Skeletal muscle satellite cell (primary cell): ENCODE data around the gene RBBP8NL. TPM values are rescaled to one million over a fixed set of nuclear protein-coding genes. Genes with fewer than 3 reads are reported as not detected.

Source experiments
- H3K27me3 ChIP-seq: 2 replicates; pipeline ENCODE4 v1.7.0; 2013; ENCODE audit warnings: low read length; ENCODE audit not compliant: control insufficient read depth, insufficient read depth
- H3K36me3 ChIP-seq: 2 replicates; pipeline ENCODE4 v1.7.0; 2013; ENCODE audit warnings: mild to moderate bottlenecking, control low read depth, low read length; ENCODE audit not compliant: insufficient read depth
- H3K4me1 ChIP-seq: 2 replicates; pipeline ENCODE4 v1.7.0; 2013; ENCODE audit warnings: low read length; ENCODE audit not compliant: control insufficient read depth, insufficient read depth
- H3K4me2 ChIP-seq: 2 replicates; pipeline ENCODE4 v1.7.0; 2013; ENCODE audit warnings: mild to moderate bottlenecking, low read length
- H3K4me3 ChIP-seq: 2 replicates; pipeline ENCODE4 v1.7.0; 2013; ENCODE audit warnings: low read length
- H3K9ac ChIP-seq: 2 replicates; pipeline ENCODE4 v1.7.0; 2013; ENCODE audit warnings: mild to moderate bottlenecking, low read depth, low read length, moderate library complexity
- H3K9me3 ChIP-seq: replicated peaks from 2 replicates; pipeline ENCODE4 v1.7.0; 2013; ENCODE audit warnings: mild to moderate bottlenecking, control low read depth, low read length
- total RNA-seq: library from RNA; depleted of rRNA; stranded (reverse); fragments of >200 nt; gene quantifications from 2 replicates; pipeline ENCODE4 v1.2.3, GENCODE V29; 2012; rRNA removed

The RBBP8NL gene, protein sequence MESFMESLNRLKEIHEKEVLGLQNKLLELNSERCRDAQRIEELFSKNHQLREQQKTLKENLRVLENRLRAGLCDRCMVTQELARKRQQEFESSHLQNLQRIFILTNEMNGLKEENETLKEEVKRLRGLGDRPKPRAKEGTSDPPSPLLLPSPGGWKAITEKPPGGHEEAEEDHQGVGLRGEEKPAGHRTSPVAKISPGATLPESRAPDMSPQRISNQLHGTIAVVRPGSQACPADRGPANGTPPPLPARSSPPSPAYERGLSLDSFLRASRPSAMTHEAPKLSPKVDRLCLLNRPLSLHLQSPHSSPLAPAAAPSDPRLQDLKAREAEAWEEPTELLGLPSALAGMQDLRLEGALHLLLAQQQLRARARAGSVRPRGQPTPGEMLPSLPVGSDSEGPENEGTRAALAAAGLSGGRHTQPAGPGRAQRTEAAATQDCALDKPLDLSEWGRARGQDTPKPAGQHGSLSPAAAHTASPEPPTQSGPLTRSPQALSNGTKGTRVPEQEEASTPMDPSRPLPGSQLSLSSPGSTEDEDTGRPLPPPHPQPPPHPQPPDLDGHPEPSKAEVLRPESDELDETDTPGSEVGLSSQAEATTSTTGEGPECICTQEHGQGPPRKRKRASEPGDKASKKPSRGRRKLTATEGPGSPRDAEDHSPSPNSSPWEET
- not detected in 2 replicates for total RNA-seq

DNA sequence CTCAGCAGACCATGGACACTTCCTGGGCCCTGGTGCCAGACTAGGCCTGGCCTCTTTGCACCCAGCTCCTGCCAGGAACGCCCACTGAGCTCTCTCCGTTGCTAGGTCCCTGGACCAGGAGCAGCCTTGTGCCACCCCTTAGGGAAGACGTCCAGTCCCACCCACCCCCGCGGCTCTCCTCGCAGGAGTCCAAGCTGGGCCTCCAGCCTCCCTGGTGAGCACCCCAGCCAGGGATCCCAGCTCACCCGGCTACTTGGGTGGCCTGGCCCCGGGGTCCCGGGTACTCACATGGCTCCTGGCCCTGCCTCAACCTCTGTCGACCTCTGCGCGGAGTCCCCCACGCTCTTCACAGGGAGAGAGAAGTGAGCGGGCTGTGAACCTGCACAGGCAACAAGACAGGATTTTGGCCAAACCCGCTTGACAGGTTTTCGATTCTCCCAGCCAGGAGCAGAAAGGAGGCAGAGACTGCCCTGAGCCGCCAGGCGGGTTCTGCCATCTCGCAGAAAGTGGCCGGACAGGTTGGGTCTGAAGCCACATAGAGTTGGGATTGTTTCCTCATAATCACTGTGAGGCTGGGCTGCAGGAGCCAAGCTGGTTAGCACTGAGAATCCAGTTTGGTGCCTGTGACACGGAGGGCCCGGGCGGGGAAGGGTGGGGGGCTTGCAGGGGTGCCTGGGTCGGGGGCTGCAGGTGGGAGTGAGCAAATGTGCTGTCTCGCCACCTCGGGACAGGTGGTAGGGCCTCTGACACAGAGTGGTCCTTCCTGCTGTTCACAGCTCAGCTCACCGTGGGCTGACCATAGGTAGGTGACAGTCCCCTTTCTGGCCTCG is at the start of gene RBBP8NL:
RBBP8NL (minus strand) TSS at position 368 of the 830 bp plus-strand sequence. CDS start 7,892 bp downstream, outside the sequence.
- Histone ChIP-seq H3K4me3 (no peak within 1 kb of the TSS), H3K4me2 (no peak within 1 kb of the TSS), H3K4me1 (no peaks in the 10 kb centered on the region), H3K9me3 (no peaks in the 10 kb centered on the region), H3K27me3 (peaks cover 61% of the 10 kb centered on the region), H3K9ac (no peak within 1 kb of the TSS), H3K36me3 (no peaks in the 10 kb centered on the region)

DNA sequence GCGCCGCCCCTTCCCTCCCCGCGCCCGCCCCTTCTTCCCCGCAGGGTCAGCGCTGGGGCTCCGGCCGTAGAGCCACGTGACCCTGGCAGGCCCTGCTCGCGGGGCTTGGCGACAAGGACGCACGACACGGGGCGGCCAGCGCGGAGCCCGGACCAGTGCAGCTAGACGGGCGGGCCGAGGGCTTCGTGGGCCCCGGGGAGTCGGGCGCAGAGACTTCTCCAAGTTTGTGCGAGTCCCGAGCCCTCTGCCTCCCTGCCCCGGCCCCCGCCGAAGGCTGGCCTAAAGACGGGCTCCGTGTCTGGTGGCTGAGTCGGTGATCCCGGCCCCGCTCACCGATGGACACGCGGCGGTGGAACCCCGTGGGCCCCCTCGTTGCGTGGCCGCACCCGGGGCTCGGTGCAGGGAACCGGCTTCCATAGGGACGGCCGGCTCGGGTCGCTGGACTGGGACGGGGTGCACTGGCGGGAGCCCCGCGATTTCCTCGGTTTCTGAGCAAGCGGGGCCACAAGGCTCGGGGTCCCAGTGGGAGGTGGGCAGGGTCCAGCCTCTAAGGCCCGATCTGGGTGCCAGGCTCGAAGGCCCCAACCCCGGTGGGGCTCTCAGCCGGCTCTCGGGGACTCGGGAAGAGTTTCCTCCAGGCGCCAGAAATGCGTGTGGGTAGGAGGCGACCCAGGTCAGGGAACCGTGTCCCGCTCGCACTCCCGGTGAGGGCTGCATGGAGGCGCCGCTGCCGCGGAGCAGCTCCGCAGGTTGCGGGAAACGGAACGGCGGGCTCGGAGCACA is 48.9 kb upstream of the RBBP8NL start:
- Histone ChIP-seq H3K4me1 (no peaks in the 10 kb centered on the region), H3K4me3 (no peak overlapping the region), H3K4me2 (no peak overlapping the region), H3K27me3 (peaks cover 76% of the 10 kb centered on the region), H3K9ac (no peak overlapping the region), H3K36me3 (no peaks in the 10 kb centered on the region), H3K9me3 (no peaks in the 10 kb centered on the region)

DNA sequence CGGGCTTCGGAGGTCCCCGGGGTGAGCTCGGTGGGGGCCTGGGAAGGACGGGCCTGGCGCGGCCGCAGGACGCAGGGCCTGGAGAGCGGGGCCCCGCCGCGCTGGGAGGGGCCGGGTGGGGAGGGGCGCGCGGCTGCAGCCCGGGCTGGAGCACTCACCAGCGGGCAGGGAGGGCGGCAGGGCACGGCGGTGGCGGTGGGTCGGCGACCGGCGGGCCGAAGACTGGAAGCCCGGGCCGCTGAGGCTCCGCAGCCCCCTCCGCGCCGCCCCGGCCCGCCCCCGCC is 48.4 kb upstream of the RBBP8NL start, which contains the start of gene GATA5:
GATA5 (minus strand) TSS at position 224 of the 284 bp plus-strand sequence. CDS start 474 bp downstream, outside the sequence.
- no peak within 1 kb of the TSS for H3K4me2 ChIP-seq
- no peaks in the 10 kb centered on the region for H3K36me3 ChIP-seq
- no peaks in the 10 kb centered on the region for H3K9me3 ChIP-seq
- H3K4me1 ChIP-seq = no peaks in the 10 kb centered on the region
- H3K4me3 ChIP-seq = no peak within 1 kb of the TSS
- H3K9ac ChIP-seq = no peak within 1 kb of the TSS
- peaks cover 77% of the 10 kb centered on the region for H3K27me3 ChIP-seq

DNA sequence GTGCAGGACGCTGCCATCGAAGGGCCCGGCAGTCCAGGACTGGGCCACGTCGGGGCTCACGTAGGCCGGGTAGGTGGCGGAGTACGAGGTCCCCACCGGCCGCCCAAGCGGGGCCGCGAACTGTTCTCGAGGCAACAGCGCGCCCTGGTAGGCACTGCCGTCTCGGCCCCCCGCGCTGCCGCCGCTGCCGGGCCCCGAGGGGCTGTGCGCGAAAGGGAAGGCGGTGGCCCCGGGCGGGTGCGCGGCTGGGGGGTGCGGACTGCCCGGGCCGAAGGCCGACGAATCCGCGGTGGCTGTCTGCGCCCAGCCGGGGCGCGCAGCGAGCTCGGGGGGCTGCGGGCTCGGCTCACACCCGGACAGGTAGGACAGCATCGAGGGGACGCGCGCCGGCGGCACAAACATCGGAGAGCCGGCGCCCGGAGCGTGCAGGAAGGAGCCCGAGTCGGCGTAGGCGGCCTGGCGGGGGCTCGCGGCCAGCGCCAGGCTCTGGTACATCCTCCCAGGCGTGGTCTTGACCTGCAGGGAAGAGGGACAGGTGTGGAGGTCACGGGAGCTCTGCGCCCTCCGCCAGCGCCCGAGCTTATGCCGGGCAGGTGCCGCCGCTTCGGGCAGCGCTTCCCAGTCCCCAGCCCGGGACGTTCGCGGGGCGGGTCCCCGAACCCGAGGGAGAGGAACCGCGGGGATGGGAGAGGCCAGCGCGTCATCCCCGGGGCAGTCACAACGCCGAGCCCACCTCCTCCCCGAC is 47.9 kb upstream of the RBBP8NL start:
- Histone ChIP-seq H3K27me3 (peaks cover 77% of the 10 kb centered on the region), H3K9ac (no peak overlapping the region), H3K4me3 (no peak overlapping the region)

DNA sequence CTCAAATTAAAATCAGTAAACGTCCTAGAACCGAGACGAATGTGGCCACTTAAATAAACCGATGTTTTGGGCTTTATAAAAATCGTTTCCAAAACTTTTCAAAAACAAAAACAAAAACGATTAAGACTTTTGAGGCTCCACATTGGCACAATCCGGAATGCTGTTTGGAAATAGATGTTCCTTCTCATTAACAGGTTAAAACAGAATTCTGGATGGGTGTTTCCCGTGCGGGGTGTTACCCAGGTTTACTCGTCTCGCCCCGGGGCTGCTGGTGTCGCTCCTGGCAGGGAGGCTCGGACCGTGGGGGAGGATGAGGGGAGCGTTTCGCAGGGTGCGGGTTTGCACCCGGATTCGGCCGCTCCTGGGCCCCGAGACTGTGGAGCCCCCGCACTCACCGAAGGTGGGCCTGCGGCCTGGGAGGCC is 47.3 kb upstream of the RBBP8NL start:
- Histone ChIP-seq H3K9me3 (no peaks in the 10 kb centered on the region), H3K36me3 (no peaks in the 10 kb centered on the region), H3K9ac (no peak overlapping the region), H3K4me2 (no peak overlapping the region), H3K4me1 (no peaks in the 10 kb centered on the region), H3K4me3 (no peak overlapping the region), H3K27me3 (peaks cover 80% of the 10 kb centered on the region)

More for the DNA sequence above, 47.9 kb upstream of the RBBP8NL start:
- Histone ChIP-seq H3K36me3 (no peaks in the 10 kb centered on the region), H3K9me3 (no peaks in the 10 kb centered on the region), H3K4me1 (no peaks in the 10 kb centered on the region), H3K4me2 (no peak overlapping the region)

DNA sequence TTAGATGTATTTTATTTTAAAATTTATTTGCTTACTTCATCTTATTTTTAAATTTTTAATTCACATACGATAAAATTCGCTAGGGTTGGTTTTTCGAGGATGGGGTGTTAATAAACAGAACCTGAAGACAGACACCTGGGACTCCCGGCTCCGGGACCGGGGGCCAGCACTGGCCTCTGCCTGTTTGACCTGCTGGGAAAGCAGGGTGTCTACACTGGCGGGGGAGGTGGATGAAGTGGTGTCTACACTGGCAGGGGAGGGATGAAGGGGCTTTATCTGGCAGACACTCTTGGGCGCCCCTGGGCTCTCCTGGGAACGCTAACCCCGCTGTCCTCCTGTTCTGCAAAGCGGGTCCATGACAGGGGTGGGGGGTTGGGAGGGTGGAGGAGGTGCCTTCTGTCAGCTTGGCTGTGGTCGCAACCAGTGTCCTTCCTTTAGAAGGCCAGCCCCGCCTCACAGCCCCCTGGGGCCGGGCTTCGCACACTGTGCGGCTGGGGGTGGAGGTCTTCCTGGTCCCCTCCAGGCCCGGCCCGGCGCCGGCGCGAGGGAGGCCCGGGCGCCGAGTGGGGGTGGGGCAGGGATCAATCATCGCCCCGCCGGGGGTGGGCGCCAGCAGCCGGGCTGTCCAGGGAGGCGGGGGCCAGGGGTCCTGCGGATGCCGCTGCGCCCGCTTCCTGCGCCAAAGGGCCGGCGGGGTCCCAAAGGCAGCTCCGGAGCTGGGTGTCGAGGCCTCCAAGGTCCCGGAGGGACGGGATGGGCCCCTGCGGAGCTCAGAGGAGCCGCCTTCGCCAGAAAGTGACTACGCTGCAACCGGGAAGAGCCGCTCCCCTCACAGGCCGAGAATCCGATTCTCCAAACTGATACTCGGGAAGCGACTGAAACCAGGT is 46.6 kb upstream of the RBBP8NL start:
- Histone ChIP-seq H3K9ac (no peak overlapping the region), H3K4me3 (no peak overlapping the region), H3K9me3 (no peaks in the 10 kb centered on the region), H3K4me1 (no peaks in the 10 kb centered on the region), H3K4me2 (no peak overlapping the region), H3K27me3 (peaks cover 78% of the 10 kb centered on the region), H3K36me3 (no peaks in the 10 kb centered on the region)

DNA sequence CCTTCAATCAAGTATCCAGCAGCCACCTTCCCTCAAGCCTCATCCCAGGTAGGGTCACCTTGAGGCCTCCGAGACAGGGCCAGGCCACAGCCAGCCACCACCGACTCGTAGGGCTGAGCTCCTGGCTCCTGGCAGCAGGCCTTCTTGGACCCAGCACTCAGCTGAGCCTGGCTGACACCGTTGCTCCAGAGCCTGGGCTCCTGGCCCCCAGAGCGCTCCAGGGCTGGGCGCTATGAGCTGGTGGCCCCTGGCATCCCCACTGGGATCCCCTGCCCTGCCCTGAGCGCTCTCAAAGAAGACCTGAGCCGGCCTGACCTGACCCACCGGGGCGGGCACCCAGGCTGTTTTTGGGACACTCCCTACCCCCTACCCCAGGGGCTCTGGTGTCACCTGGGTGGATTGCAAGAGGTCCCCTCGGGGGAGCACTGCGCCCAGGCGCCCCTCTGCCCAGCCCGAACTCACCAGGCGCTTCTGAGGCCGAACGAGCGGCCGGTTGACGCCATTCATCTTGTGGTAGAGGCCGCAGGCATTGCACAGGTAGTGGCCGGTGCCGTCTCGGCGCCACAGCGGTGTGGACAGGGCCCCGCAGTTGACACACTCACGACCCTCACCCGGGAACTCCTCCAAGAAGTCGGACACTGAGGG is 45.7 kb upstream of the RBBP8NL start:
- peaks cover 77% of the 10 kb centered on the region for H3K27me3 ChIP-seq
- H3K9ac ChIP-seq = no peak overlapping the region
- no peaks in the 10 kb centered on the region for H3K36me3 ChIP-seq
- H3K4me2 ChIP-seq = no peak overlapping the region
- H3K9me3 ChIP-seq = no peaks in the 10 kb centered on the region
- no peaks in the 10 kb centered on the region for H3K4me1 ChIP-seq
- no peak overlapping the region for H3K4me3 ChIP-seq

DNA sequence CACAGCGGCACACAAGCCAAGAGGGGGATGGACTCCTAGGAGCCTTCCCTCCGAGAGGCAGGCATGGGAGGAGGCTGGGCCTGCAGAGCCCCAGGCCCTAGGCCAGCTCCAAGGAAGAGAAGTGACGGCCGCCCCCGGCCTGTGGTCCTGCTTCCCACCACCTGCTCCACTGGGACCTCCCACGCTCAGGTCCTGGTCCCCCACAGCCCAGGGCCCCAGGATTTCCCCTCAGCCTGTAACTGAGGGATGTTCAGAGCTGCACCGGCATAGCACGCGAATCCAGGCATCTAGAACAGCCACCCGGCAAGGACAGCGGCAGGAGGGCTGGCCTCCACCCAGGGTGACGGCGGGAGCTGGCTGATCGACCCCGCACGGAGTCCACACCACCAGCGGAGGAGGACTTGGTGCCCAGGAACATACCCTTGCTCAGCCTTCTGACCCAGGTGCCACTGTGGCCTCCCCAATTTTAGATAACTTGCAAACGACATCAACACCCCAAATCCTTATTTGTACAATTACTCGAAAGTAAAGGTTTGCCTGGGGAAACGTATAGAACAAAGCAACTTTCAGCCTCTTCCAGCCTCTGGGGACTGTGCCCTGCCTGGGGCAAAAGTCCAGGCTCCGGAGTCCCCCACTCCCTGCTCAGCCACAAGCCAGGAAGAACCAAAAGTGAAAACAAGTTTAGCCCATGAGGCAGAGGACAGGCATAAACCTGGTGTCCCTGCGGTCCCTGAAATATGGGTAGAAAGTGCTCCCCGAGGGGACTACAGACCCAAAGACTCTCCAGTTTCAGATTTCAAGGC is 45.0 kb upstream of the RBBP8NL start:
- H3K9me3 ChIP-seq = no peaks in the 10 kb centered on the region
- peaks cover 72% of the 10 kb centered on the region for H3K27me3 ChIP-seq
- H3K4me2 ChIP-seq = no peak overlapping the region
- H3K9ac ChIP-seq = no peak overlapping the region
- no peaks in the 10 kb centered on the region for H3K36me3 ChIP-seq
- H3K4me1 ChIP-seq = no peaks in the 10 kb centered on the region
- H3K4me3 ChIP-seq = no peak overlapping the region

DNA sequence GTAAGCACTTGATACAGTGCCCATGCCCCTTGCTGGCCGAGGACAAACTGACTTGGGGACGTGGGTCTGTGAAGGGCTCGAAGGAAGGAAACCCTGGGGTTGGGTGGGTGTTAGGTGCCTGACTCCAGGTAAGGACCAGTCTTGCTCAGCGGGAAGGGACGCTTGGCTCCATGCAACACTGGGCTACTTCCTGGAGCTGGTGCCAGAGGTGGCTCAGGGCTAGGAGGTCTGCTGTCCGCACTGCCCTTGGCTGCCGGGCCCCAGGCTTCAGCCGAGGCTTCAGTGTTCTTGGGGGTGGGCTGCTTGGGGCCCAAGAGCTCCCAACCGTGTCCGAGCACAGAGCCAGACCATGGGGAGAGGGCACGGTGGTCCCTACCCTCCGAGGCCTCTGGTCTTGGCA is 43.1 kb upstream of the RBBP8NL start:
- Histone ChIP-seq H3K36me3 (no peaks in the 10 kb centered on the region), H3K27me3 (peaks cover 68% of the 10 kb centered on the region), H3K4me3 (no peak overlapping the region), H3K9me3 (no peaks in the 10 kb centered on the region), H3K4me1 (no peaks in the 10 kb centered on the region), H3K4me2 (no peak overlapping the region), H3K9ac (no peak overlapping the region)
